ENCODE data around the gene CA11. TPM values are rescaled to one million over a fixed set of nuclear protein-coding genes. Genes with fewer than 3 reads are reported as not detected.
"Not testable (repeated sequence)": the region's sequence is repeated elsewhere in the genome, so short reads cannot be mapped to it uniquely, and the experiment has no call there.

The CA11 gene
- total RNA-seq (2014; rRNA removed; shearing (Covaris generic)): 2.1 and 3.8 TPM in 2 replicates

- DNase-seq (ENCODE audit: low read depth): no peak
Measured at GRCh38 chr19:48646001-48646721, at the start of gene CA11. TSS of gene CA11 (minus strand) at chr19:48646187. CDS start at chr19:48645632, 555 bp downstream.

GRCh38 chr19:48693629-48694028, 47.6 kb upstream of the CA11 start:
- not testable (repeated sequence) for DNase-seq (ENCODE audit: low read depth)

- DNase-seq (ENCODE audit: low read depth): no peak
Measured at GRCh38 chr19:48689449-48689848, 43.5 kb upstream of the CA11 start.

- DNase-seq (ENCODE audit: low read depth): no peak
Measured at GRCh38 chr19:48687776-48688175, 41.8 kb upstream of the CA11 start.

GRCh38 chr19:48686637-48687036, 40.6 kb upstream of the CA11 start:
- not testable (repeated sequence) for DNase-seq (ENCODE audit: low read depth)

GRCh38 chr19:48686088-48686487, 40.1 kb upstream of the CA11 start:
- DNase-seq (ENCODE audit: low read depth): no peak

GRCh38 chr19:48685583-48685982, 39.6 kb upstream of the CA11 start:
- DNase-seq (ENCODE audit: low read depth): no peak

GRCh38 chr19:48683349-48683748, 37.4 kb upstream of the CA11 start:
- no peak for DNase-seq (ENCODE audit: low read depth)

- peak; percentile 95 for DNase-seq (ENCODE audit: low read depth)
Measured at GRCh38 chr19:48681127-48681470, 35.1 kb upstream of the CA11 start.

- no peak for DNase-seq (ENCODE audit: low read depth)
Measured at GRCh38 chr19:48680436-48681126, 34.6 kb upstream of the CA11 start.

GRCh38 chr19:48680006-48680405, 34.0 kb upstream of the CA11 start:
- DNase-seq (ENCODE audit: low read depth): not testable (repeated sequence)

- DNase-seq (ENCODE audit: low read depth): no peak
Measured at GRCh38 chr19:48678201-48678600, 32.2 kb upstream of the CA11 start.

- no peak for DNase-seq (ENCODE audit: low read depth)
Measured at GRCh38 chr19:48676887-48677286, 30.9 kb upstream of the CA11 start.

- no peak for DNase-seq (ENCODE audit: low read depth)
Measured at GRCh38 chr19:48676487-48676886, 30.5 kb upstream of the CA11 start.

GRCh38 chr19:48674921-48675824, 29.2 kb upstream of the CA11 start:
- peak; percentile 78 for DNase-seq (ENCODE audit: low read depth)

GRCh38 chr19:48674216-48674809, 28.3 kb upstream of the CA11 start:
- no peak for DNase-seq (ENCODE audit: low read depth)

- DNase-seq (ENCODE audit: low read depth): no peak
Measured at GRCh38 chr19:48673436-48674100, 27.6 kb upstream of the CA11 start.

GRCh38 chr19:48672994-48673393, 27.0 kb upstream of the CA11 start, which contains the start of gene NTN5:
TSS of gene NTN5 (minus strand) at chr19:48673017. CDS start at chr19:48670986, 2,031 bp downstream.
- DNase-seq (ENCODE audit: low read depth): no peak

GRCh38 chr19:48671446-48671995, 25.5 kb upstream of the CA11 start:
- no peak for DNase-seq (ENCODE audit: low read depth)

- no peak for DNase-seq (ENCODE audit: low read depth)
Measured at GRCh38 chr19:48670699-48671445, 24.9 kb upstream of the CA11 start.
